Activated CD4-positive, CD25-positive, alpha-beta regulatory T cell (primary cell): ENCODE measurements around the gene LRIG3.
"Not testable (repeated sequence)": the region's sequence is repeated elsewhere in the genome, so short reads cannot be mapped to it uniquely, and the experiment has no call there.

ENCODE experiments used
- DNase-seq, 4 experiments: peaks; one replicate each; lab custom pipeline; 2025; lab: John Stamatoyannopoulos, UW

LRIG3 gene

GRCh38 chr12:58897969-58898368 is 22.3 kb downstream of the LRIG3 start:
- DNase-seq: no peak

- DNase-seq: no peak
Observed at GRCh38 chr12:58896278-58896677, 24.0 kb downstream of the LRIG3 start.

- DNase-seq: no peak
Observed at GRCh38 chr12:58895053-58895452, 25.3 kb downstream of the LRIG3 start.

- DNase-seq: no peak
Observed at GRCh38 chr12:58894040-58894439, 26.3 kb downstream of the LRIG3 start.

- DNase-seq: no peak
Observed at GRCh38 chr12:58893495-58893894, 26.8 kb downstream of the LRIG3 start.

- no peak for DNase-seq
Observed at GRCh38 chr12:58889557-58889956, 30.7 kb downstream of the LRIG3 start.

GRCh38 chr12:58888131-58888783 is 32.0 kb downstream of the LRIG3 start:
- no peak for DNase-seq

- no peak for DNase-seq
Observed at GRCh38 chr12:58887068-58887467, 33.2 kb downstream of the LRIG3 start.

- DNase-seq: no peak
Observed at GRCh38 chr12:58886474-58886873, 33.8 kb downstream of the LRIG3 start.

- DNase-seq: no peak
Observed at GRCh38 chr12:58884916-58885315, 35.4 kb downstream of the LRIG3 start.

- no peak for DNase-seq
Observed at GRCh38 chr12:58883576-58884334, 36.5 kb downstream of the LRIG3 start.

GRCh38 chr12:58882826-58883225 is 37.5 kb downstream of the LRIG3 start:
- DNase-seq: no peak

- DNase-seq: no peak
Observed at GRCh38 chr12:58881816-58882215, 38.5 kb downstream of the LRIG3 start.

- DNase-seq: no peak
Observed at GRCh38 chr12:58880639-58881038, 39.7 kb downstream of the LRIG3 start.

GRCh38 chr12:58877243-58877743 is 43.0 kb downstream of the LRIG3 start:
- DNase-seq: no peak

- DNase-seq: no peak
Observed at GRCh38 chr12:58873496-58873895, 46.8 kb downstream of the LRIG3 start.

- no peak for DNase-seq
Observed at GRCh38 chr12:58871556-58871955, 48.7 kb downstream of the LRIG3 start.

GRCh38 chr12:58870595-58870994 is 49.7 kb downstream of the LRIG3 start:
- no peak for DNase-seq

GRCh38 chr12:58860788-58861240 is 59.5 kb downstream of the LRIG3 start:
- DNase-seq: no peak

GRCh38 chr12:58860056-58860787 is 60.1 kb downstream of the LRIG3 start:
- DNase-seq: no peak

GRCh38 chr12:58858030-58858429 is 62.3 kb downstream of the LRIG3 start:
- DNase-seq: no peak

GRCh38 chr12:58857206-58857605 is 63.1 kb downstream of the LRIG3 start:
- DNase-seq: not testable (repeated sequence)

- not testable (repeated sequence) for DNase-seq
Observed at GRCh38 chr12:58855630-58856029, 64.7 kb downstream of the LRIG3 start.
